NOMO-1 (cell line): ENCODE data around the gene USP35.

ENCODE experiments used
- DNase-seq, 2 experiments: peaks; one replicate each; lab custom pipeline; 2025; ENCODE audit not compliant: unreplicated experiment in 2 of 2; lab: John Stamatoyannopoulos, UW

The USP35 gene

DNA sequence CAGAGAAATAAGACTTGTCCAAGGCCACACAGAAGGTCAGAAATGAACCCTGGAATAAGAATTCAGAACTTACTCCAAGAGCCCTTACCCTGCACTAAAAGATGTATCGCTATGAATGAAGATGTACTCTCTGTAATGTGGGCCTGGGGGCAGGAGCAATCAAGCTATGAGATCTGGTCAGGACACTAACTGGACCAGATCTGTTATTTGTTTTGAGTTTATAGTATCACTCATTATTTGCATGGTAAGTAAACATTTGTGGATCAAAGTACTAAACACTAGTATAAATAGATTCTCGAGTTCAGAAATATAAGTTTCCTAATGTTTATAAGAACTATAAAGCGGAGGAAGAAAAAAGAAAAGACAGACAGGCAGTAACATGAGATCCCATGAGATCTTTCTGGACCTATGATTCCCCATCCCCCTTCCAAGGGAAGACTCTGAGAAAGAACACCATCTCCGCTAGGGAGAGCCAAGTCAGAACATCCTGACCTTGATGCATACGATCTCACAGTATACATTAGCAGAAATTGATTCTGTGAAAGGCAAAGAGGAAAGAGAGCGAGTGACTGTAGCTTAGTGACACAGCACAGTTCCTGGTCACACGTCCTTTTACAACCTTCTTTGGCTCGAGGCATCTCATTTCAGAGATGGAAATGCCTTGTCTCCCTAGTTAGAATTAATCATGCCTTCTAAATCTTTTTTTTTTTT, 71.2 kb downstream of the USP35 start:
- no peak for DNase-seq

DNA sequence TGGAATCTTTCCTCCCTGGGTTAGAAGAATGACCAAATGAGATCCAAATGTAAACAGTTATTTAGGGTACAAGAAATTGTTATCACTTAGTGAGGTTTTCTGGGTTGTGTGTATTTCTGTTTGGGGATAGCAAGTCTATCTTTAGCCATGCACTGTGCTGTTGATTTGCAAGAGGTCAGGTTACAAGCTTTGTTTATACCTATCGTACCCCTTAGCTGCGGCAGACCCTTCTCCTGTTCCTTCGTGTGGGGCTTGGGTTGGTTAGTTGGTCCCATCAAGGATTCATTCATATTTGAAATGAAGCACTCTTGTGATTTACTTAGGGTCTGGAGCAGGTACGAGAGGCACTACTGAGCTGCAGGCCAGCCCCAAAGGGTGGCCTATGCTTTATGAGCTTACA, 72.6 kb downstream of the USP35 start:
- no peak for DNase-seq

DNA sequence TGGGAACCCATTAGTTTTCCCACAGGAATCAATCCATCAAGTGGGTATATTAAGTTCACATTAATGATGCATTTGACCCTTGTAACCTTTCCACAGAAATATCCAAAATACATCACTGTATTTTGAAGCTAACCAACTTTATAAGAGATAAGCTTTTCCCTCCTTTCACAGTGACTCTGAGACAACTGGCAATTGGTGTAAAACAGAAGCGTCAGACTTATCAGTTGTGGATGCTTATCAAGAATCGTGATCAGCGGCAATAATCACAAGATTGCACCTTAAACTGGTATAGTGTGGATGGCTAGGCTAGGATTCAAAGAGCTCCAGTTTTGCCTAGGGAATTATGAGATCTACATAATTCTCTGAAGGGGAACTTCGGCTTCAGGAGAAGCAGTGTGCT, 73.1 kb downstream of the USP35 start:
- DNase-seq = no peak

DNA sequence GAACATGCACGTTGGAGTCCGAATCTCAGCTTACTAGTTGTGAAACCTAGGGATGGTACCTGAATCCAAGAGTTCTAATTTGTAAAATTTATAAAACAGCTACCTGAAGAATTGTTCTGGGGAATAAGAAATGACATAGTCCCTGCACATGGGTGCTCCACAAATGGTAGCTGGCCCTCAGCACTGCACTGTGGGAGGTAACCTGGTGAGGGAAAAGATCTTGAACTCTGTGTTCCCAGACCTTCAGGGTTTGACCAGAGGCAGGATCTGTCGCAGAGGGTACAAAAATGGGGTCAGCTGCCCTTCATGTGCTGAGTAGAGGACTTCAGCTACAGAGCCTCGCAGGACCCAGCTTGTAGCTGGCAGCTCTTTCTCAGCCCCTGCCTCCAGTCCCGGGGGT, 73.5 kb downstream of the USP35 start:
- no peak for DNase-seq

DNA sequence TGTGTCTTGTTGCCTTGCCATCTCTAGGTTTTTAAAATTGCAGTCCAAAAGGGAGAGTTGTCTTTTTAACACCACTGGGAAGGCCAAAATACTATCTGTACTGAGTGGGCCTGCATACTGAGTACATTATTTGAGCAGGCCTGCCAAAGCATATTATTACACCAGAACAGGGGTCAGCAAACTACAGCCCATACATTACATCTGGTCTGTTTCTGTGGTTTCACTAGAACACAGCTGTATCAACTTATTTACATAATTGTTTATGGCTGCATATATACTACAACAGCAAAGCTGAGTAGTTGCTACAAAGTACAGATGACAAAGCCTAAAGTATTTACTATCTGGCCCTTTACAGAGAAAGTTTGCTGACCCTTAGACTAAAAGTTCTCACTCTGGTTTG, 74.0 kb downstream of the USP35 start:
- DNase-seq = no peak
